ENCODE measurements around the gene ANXA6. TPM values are rescaled to one million over a fixed set of nuclear protein-coding genes. Genes with fewer than 3 reads are reported as not detected.
"Not testable (repeated sequence)": the region's sequence is repeated elsewhere in the genome, so short reads cannot be mapped to it uniquely, and the experiment has no call there.

Gene ANXA6
- polyA plus RNA-seq, 3 donors, result 140 to 155 (median 143) TPM

- DNase-seq (ENCODE audit: low read depth in 3 of 3, low spot score in 2 of 3), result no peak
Measured at GRCh38 chr5:151181818-151182523, 24.4 kb upstream of the ANXA6 start.

GRCh38 chr5:151180291-151180690 lies 22.7 kb upstream of the ANXA6 start:
- DNase-seq (ENCODE audit: low read depth in 3 of 3, low spot score in 2 of 3), result no peak

- no peak for DNase-seq (ENCODE audit: low read depth in 3 of 3, low spot score in 2 of 3)
Measured at GRCh38 chr5:151179489-151179840, 21.9 kb upstream of the ANXA6 start.

GRCh38 chr5:151178777-151179488 lies 21.4 kb upstream of the ANXA6 start:
- DNase-seq (ENCODE audit: low read depth in 3 of 3, low spot score in 2 of 3), result no peak

GRCh38 chr5:151178372-151178771 lies 20.8 kb upstream of the ANXA6 start:
- DNase-seq (ENCODE audit: low read depth in 3 of 3, low spot score in 2 of 3), result no peak

- DNase-seq (ENCODE audit: low read depth in 3 of 3, low spot score in 2 of 3), result not testable (repeated sequence)
Measured at GRCh38 chr5:151176268-151176667, 18.7 kb upstream of the ANXA6 start.

GRCh38 chr5:151174612-151175101 lies 17.1 kb upstream of the ANXA6 start:
- no peak for DNase-seq (ENCODE audit: low read depth in 3 of 3, low spot score in 2 of 3)

- no peak for DNase-seq (ENCODE audit: low read depth in 3 of 3, low spot score in 2 of 3)
Measured at GRCh38 chr5:151173711-151174611, 16.4 kb upstream of the ANXA6 start.

GRCh38 chr5:151171529-151171928 lies 13.9 kb upstream of the ANXA6 start:
- DNase-seq (ENCODE audit: low read depth in 3 of 3, low spot score in 2 of 3), result no peak

- no peak for DNase-seq (ENCODE audit: low read depth in 3 of 3, low spot score in 2 of 3)
Measured at GRCh38 chr5:151168602-151169344, 11.2 kb upstream of the ANXA6 start.

- no peak for DNase-seq (ENCODE audit: low read depth in 3 of 3, low spot score in 2 of 3)
Measured at GRCh38 chr5:151167022-151167421, 9.4 kb upstream of the ANXA6 start.

GRCh38 chr5:151164687-151165392 lies 7.3 kb upstream of the ANXA6 start:
- DNase-seq (ENCODE audit: low read depth in 3 of 3, low spot score in 2 of 3), result peak; percentile 57 to 78 (median 62)

GRCh38 chr5:151162776-151163175 lies 5.2 kb upstream of the ANXA6 start:
- DNase-seq (ENCODE audit: low read depth in 3 of 3, low spot score in 2 of 3), result no peak

GRCh38 chr5:151159649-151160373 lies 2.2 kb upstream of the ANXA6 start:
- DNase-seq (ENCODE audit: low read depth in 3 of 3, low spot score in 2 of 3), result no peak

- DNase-seq (ENCODE audit: low read depth in 3 of 3, low spot score in 2 of 3), result no peak
Measured at GRCh38 chr5:151158287-151158661, 695 bp upstream of the ANXA6 start.

GRCh38 chr5:151156507-151157420 lies 815 bp downstream of the ANXA6 start:
- DNase-seq (ENCODE audit: low read depth in 3 of 3, low spot score in 2 of 3), result no peak

- no peak for DNase-seq (ENCODE audit: low read depth in 3 of 3, low spot score in 2 of 3)
Measured at GRCh38 chr5:151155775-151156506, 1.6 kb downstream of the ANXA6 start.

All from right renal cortex interstitium (tissue), 3 donors.